GM18870 (cell line): ENCODE results near the gene GAREM1.
"Not testable (repeated sequence)": the region's sequence is repeated elsewhere in the genome, so short reads cannot be mapped to it uniquely, and the experiment has no call there.

Source experiments
- ATAC-seq: cut with Tn5 transposase; IDR thresholded peaks from one replicate; pipeline ENCODE4 v1.9.1; 2021; ENCODE audit warnings: moderate library complexity; ENCODE audit not compliant: unreplicated experiment

Gene GAREM1

DNA sequence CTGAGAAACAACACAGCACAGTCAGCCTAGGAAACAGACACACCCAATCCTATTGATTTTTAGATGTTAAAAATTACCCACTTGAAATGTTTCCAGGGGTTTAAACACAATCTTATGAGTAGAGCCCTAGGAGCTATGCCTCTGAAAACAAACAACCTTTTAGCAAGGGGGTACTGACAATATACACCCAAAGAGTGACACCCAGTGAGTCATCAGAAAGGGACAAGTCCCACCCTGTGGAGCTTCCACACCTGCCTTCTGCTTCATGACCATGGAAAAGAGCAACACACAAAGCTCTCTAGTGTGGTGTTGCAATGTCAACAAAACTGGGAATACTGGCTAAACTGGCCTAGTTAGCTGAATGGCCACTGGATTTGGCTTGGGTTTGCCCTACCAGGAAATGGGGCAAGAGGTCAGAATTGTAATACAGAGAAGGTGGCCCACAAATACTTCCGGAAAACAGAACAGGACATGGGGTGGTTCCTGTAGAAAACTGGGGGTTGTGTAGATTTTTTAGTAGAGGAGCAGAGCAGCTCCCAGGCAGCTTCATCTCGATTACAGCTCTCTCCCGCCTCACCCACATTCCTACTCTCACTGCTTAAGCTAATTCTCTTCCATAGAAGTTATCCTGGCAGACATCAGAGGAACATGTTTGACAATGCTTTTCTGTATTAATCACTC is 98.2 kb downstream of the GAREM1 start:
- no peak for ATAC-seq

DNA sequence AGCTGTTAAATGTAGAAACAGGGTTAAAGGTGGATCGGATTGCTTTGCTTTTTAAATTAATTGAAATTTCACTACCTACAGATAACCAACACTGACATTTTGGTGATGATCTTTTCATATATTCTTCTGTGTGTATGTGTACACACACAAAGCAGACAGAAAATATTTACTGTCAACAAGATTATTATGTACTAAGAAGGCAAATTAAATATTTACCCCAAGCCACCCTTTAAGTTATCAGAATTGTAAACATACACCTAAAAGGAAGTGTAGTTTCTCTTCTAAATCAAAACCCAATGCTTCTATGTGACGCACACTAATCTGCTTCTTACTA is 98.7 kb downstream of the GAREM1 start:
- ATAC-seq, result no peak

DNA sequence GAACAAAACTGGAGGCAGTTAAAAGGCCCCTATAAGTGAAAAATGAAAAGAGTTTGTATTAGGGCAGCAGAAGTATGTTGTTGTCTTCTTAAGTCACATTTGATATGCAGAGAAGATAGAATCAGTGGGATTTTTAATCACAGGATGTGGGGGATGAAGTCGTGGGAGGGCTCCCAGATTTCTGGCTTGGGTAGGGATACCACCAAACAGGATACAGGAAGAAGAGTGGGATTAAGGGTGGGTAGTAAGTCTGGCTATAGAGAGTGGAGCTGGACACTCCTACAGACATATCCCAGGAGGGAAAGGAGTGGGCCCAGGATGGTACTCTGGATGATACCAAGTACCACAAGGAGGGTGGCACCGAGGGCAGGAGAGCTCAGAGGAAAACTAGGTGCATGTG is 99.3 kb downstream of the GAREM1 start:
- ATAC-seq, result no peak

DNA sequence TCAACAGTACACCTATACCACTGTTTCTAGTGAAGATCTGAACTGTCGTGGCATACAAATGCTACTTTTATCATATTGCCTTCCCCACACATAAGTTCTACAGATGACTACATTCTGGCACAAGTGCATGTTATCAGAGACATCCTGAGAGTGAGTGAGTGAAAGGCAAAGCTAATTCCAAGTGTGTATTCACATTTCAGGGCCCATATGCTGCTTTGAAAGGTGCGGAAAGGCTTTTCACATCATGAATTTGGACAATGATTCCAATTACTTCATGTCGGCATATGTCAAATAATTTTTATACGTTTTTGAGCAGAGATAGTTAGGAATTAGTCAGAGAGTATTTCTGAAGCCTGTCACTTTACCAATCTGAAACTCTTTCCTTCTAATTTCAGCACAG is 101.7 kb downstream of the GAREM1 start:
- no peak for ATAC-seq

DNA sequence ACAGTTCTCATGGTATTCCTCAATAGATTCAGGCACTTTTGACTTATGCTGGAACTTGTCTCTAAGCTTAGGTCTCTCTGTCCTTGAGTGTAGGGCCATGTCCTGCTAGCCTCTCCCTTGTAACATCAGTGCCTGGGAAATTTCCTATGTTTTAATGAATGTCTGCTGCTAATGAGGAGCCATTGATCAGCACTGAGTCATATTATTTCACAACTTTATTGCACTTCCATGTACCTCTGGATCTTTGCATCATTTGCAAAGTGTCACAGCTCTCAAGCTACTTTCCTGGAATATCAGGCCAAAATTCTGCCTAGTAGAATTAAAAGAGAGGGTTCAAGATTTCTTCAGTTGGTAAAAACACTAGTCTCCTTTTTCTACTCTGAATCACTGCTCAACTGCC is 102.5 kb downstream of the GAREM1 start:
- ATAC-seq, result no peak

DNA sequence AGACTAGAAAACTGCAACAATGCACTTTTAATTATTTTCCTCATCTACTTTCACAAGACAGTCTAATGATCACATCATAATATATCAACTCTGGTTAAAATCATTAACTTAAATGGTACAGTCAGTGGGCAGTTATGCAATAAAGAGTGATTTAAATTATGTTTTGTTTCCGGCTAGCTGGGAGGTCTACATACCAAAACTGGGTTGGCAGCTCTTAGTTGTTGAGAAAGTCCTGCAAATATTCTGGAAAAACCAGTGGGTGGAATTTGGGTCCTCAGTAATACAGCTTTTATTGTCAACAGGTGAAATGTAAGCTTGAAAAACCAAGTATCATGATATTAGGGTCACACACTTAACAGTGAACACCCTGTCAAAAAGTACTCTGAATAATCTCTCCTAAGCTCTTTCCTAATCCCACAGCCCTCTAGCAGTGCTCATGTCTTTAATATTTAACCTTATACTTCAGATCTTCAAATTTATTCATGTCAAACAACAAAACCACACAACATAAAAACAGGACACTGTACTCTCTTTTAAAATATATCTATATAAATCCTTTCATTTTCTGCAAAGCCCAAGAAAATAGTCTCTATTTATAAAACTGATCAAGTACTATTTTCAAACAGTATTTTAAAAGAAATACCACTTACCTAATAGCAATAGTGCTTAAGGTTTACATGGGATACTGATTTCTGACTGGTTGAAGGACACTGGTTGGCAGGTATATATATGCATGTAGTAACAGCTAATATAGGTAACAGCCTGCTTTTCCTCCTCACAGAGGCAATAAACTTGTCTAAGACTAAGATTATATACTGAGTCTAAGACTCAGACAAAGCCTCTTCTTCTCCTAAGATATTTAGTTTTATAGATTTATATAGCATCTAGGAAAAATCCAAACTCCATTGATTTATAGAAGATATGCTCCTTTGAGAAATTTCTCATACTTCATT is 103.8 kb downstream of the GAREM1 start:
- ATAC-seq, result no peak

DNA sequence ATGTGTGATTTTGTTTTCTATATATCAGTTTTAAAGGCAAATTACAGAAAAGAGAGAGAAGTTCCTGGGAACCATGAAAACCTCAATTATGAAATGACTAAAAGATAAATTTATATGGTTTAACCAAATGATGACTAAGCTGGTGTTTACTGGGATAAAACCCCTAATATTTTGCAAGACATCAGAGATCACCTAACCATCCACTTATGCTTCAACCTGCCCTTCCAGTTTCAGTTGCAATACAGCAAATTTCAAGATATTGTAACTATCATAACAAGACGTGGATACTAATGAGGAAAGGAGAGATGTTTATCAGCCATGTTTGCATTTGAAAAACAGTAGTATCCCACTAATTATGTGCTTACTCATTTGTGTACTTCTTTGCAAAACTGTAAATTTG is 108.2 kb downstream of the GAREM1 start:
- ATAC-seq, result no peak

DNA sequence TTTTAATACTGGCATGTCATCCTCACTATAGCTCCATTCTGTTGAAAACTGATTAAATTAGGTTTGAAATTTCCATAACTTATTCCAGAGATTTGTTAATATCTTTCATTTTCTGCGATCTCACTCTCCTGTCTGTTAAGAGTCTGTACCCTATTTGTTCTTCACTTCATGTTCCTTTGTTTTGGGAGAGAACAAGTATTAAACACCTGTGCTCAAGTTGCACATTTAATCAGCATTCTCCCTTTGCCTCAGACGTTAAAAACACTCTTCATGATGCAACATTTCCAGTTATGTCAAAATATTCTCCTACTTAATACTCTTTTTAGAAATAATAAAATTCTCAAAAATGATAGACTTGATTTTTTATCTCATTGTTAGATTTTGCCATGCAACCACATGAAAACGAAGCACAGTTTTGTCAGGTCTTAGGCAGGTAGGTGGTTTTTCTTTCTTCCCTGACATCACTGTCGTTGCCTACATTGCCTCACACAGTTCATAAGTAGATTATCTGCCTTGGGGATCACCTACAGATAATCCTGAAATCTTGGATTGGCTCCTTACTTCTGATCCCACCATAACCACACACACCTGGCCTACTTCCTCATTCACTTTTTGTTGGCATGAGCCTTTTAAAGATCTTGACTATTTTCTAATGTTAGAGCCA is 109.9 kb downstream of the GAREM1 start:
- ATAC-seq, result no peak

DNA sequence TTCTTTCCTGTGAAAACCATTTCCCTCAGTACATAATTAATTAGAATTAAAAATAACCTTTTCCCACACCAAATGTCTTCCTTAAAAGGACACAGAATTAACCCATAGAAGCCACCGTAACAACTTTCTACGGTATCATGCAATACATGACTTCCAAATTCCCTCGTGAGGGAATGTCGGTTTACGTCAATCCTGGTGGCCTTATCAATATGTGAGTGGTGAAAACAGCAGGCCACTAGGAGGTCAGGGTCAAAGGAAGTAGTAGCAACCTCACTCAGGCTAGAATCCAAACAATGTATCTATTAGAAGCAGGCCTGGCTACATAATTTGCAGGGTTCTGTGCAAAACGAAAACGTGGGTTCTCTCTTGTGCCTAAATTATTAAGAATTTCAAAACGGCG is 112.2 kb downstream of the GAREM1 start:
- ATAC-seq, result no peak

DNA sequence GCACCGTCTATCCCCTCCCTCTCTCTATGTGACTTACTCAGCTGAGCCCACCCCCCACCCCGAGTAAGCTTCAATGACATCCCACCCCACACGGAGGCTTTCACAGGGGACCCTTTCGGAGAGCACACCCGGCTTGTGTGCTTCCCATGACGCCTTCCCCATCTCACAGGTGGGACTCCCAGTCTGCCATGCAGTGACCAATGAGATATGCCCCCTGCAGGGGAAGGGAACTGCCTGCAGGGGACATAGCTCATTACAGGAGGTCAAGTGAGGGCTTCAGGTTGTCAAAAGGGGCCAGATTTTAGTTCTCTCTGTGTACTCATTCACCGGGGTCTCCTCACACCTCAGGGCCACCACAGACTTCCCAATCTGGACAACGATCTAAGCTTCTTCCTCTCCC is 112.6 kb downstream of the GAREM1 start:
- no peak for ATAC-seq

DNA sequence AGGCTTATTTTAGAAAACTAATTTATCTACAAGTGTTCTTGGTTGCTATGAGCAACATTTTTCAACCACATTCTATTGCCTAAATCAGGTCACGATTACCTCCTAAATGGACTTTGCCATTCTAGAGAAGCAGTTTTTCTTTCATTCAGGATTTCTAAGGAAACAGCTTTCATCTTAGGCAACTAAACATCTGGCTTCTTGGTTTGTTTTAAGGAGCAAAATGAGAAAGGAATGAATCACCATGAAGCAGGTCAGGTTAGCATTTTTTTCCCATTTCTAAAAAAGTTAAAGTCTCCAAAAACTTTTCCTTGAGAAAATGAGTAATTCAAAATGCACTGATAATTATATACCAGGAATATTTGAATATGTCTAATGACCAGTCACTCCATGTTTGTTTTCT is 114.8 kb downstream of the GAREM1 start:
- no peak for ATAC-seq

DNA sequence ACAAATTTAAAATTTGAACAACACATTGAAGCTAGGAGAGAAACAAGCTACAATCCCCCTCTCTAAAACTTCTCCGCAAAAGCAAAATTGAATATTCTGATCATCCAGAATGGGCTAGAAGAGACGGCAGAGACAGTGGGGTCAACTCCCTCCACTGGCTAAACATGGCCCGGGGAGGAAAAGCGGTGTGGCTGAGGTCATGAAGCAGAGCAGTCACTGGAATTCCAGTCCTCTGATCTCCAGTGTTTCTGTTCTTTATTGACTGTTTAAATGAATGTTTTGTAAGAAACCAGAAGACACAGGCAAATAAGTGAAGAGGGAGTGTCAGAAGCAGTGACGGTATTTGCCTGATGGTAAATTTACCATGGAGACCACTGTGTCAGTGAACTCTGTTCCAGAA is 116.2 kb downstream of the GAREM1 start:
- ATAC-seq, result no peak

DNA sequence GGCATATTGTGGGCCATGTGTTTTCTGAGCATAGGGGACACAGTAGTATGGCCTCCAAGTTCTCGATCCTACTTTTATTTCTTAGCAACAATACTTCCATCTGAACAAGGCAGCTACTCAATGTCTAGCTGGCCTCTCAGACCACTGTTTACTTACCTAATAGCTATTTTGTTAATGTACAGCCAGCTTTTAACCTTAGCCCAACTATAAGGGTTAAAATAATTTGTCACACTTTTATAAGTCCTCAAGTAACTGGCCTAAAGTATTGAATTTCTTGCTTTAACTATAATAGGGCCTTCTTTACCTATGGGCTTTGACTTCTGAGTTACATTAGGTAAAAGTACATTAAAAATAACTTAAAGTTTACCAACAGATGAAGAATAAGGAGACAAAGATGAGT is 117.4 kb downstream of the GAREM1 start:
- ATAC-seq, result no peak

DNA sequence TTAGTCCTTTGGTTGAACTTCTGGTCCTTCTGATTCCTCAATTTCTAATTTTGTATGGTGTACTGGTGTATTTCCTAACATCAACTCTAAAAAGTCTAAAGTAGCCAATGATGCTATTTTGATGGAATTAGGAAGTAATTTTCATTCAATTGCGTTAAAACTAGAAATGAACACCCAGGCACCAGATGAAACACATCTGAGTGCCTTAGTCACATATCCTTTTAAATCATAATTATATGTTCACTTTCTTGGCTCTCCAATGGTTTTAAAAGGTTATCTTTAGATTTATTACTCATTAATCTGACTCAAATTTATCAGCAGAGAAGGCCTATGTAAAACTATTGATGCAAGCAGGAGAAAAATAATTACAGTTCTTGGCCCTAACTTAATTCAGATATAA is 119.7 kb downstream of the GAREM1 start:
- no peak for ATAC-seq

DNA sequence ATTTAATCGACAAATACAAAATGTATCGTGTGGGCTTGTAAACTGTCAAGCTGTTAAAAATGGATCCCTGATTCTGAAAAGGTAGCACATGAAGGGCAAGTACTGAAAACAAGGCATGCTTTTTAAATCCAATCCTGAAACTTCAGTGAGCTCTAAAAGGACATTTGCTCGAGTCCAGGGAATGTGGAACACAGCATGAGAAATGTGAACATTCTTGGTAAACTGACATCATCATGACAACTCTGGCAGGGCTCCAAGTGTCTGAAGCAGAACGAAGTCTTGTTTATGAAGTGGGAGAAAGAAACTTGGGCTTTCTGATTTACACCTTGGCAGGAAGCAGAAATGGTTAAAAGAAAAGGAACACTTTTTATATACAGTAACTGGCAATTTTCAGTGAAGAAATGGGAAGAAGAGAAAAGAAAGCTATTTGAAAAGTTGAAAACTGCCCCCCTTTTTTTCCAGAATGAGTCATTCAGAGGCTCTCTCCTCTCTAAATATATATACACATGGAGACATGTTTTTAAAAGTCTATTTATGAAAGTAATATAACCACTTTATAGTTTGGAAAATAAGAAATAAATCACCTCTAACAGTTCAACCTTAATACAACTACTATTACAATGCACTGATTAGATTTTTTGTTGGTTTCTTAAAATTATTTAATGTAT is 120.8 kb downstream of the GAREM1 start:
- ATAC-seq, result no peak

DNA sequence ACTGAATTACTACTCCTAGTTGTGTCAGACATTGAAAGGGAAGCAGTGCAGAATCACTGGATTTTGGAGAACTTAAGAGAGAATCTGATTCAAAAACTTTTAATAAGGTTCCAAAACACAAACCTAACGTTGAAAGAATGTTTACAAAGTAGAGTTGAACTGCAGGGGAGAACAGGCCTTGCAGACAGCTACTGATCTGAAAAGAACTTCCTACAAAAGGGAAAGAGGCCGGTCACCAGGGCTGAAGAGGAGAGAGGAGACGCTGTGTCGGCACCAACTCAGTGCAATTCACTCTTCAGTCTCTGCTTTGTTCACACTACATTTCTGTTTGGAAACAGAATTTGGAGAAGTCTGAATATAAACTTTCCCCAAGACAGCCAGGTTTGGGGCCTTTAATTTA is 124.0 kb downstream of the GAREM1 start:
- ATAC-seq, result no peak

DNA sequence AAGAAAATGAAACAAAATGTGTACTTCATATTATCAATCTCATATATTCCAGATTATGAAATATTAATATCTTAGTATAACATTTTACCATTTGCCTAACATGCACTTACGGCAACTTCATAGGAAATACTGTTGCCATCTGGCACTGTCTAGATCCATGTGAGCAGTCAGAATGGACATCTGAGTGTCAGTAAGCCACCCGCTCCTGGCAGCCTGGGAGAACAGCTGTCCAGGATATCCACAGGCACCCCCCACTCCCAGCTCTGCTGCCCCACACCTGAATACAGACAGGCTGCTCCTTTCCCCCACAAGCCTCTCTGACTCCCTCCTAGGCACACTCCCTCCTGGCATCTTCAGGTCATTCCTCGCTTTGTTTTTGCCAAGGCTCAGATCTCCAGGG is 127.0 kb downstream of the GAREM1 start:
- ATAC-seq, result no peak

DNA sequence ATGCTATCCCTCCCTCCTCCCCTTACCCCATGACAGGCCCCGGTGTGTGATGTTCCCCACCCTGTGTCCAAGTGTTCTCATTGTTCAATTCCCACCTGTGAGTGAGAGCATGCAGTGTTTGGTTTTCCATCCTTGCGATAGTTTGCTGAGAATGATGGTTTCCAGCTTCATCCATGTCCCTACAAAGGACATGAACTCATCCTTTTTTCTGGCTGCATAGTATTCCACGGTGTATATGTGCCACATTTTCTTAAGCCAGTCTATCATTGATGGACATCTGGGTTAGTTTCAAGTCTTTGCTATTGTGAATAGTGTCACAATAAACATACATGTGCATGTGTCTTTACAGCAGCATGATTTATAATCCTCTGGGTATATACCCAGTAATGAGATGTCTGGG is 129.6 kb downstream of the GAREM1 start:
- ATAC-seq, result not testable (repeated sequence)

DNA sequence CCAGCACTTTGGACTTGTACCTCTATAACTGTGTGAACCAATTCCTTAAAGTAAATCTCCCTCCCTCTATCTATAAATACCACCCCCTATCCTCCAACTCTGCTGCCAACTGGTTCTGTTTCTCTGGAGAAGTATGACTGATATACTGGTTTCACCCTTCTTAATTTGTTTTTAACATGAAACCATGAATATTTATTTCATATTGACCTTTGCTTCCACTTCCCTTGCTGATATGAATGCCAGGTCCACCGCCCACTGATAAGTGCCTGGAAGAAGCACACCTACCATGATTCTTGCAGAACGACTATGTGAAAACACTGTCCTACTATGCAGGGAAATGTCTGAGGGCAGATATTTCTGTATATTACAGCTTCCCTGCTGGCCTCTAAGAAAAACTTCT is 131.6 kb downstream of the GAREM1 start:
- ATAC-seq, result no peak

DNA sequence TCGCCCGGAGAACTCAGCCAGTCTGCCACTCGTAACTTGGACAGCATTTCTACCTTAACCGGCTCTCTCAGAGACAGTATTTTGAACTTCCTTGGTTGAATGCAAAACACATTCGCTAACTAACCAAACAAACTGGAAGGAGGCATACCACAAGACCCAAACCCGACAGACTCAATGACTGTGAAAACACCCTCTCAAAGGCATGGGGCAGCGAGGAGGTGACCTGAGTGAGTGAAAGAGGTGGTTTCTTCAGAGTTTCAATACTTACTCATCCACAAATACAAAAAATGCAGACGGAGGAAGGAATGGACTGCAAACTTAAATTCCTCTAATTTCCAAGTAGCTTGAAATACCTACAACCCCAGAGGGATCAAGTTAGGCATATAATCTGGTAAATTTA is 132.9 kb downstream of the GAREM1 start:
- ATAC-seq, result no peak

DNA sequence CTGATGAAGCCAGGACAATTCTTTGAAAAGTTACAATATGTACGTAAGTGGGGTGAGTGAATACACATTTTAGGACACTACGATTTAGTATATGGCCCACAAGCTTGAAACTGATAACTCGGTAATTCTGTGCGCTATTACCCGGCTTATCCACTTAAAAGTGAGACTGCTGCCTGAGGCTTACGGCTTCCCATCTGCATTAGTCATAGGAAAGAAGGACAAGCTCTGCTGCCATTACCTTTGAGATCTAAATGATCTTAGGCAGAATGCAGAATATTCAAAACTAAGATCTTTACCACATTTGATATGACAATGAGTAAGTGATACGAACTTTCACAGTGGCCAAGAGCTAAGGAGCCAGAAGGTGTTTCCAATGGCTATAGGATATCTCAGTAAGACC is 133.3 kb downstream of the GAREM1 start:
- no peak for ATAC-seq
